HepG2 (cell line): ENCODE results near the gene LEUTX. TPM values are rescaled to one million over a fixed set of nuclear protein-coding genes. Genes with fewer than 3 reads are reported as not detected.

Source experiments
- ATAC-seq: fragments of 200-7000 bp; cut with Tn5 transposase; 3 replicates; pipeline ENCODE4 v1.9.1; 2020; ENCODE audit warnings: mild to moderate bottlenecking, moderate library complexity
- BruUV-seq: library from RNA; stranded (reverse); fragments of 400-500 nt; replicated peaks from 2 replicates; lab custom pipeline; 2021; lab: Mats Ljungman, UMichigan
- CTCF ChIA-PET: fragments of 300-600 bp; formaldehyde crosslinking; extraction: SDS; loops from one replicate; lab custom pipeline; 2021; ENCODE audit warnings: low total read pairs, inconsistent platforms, low intra/inter-chr PET ratio; lab: Yijun Ruan, JAX
- POLR2A ChIA-PET: fragments of 350-600 bp; sonication (Branson Sonifier 250); formaldehyde crosslinking; loops from one replicate; lab custom pipeline; 2020; ENCODE audit warnings: antibody characterized with exemption, inconsistent platforms; lab: Yijun Ruan, JAX
- DNase-seq: peaks from one replicate; pipeline ENCODE4 v3.0.0-alpha.2; 2015; ENCODE audit warnings: low spot score
- FAIRE-seq: peaks from 3 replicates; lab custom pipeline; 2011; peaks lifted over from hg19 to GRCh38; lab: Jason Lieb, UNC
- H2AFZ ChIP-seq: one replicate; pipeline ENCODE4 v1.6.1; 2011; ENCODE audit warnings: low read length, inconsistent platforms
- H3K27ac ChIP-seq: fragments of 300-600 bp; 3 replicates; pipeline ENCODE4 v1.8.0; 2011; ENCODE audit warnings: mixed run types, mild to moderate bottlenecking, mixed read lengths, low read length, inconsistent platforms; ENCODE audit not compliant: insufficient read depth; ENCODE audit errors: extremely low read length
- H3K27me3 ChIP-seq, 2 experiments: fragments of 200-600 bp in 1 of 2; 2 replicates in 1 of 2; 3 replicates in 1 of 2; pipeline versions ENCODE4 v1.6.0 to v1.8.0; 2011; ENCODE audit warnings: low read length in 2 of 2, mild to moderate bottlenecking in 2 of 2, moderate library complexity in 2 of 2, inconsistent platforms in 1 of 2; ENCODE audit not compliant: insufficient read depth in 2 of 2, control insufficient read depth in 1 of 2
- H3K36me3 ChIP-seq, 2 experiments: fragments of 200-600 bp in 1 of 2; replicated peaks in 1 of 2; 2 replicates in 1 of 2; 3 replicates in 1 of 2; pipeline versions ENCODE4 v1.5.1 to v1.8.0; 2011; ENCODE audit warnings: low read length in 2 of 2, inconsistent platforms in 1 of 2; ENCODE audit not compliant: insufficient read depth in 2 of 2, control insufficient read depth in 1 of 2
- H3K4me1 ChIP-seq: 2 replicates; pipeline ENCODE4 v1.5.1; 2012; ENCODE audit warnings: low read length, inconsistent platforms; ENCODE audit not compliant: insufficient read depth
- H3K4me2 ChIP-seq: 2 replicates; pipeline ENCODE4 v1.6.0; 2011; ENCODE audit warnings: low read depth, low read length, inconsistent platforms
- H3K4me3 ChIP-seq, 3 experiments: fragments of 200-600 bp in 1 of 3; sonication (generic), shearing (Covaris generic) in 1 of 3; replicated peaks in 1 of 3; 2 replicates each; pipeline ENCODE4 v1.5.1; 2011 to 2016; ENCODE audit warnings: low read length in 3 of 3, inconsistent platforms in 2 of 3, low read depth in 2 of 3, mild to moderate bottlenecking in 2 of 3, control low read depth in 1 of 3, mixed read lengths in 1 of 3; ENCODE audit not compliant: insufficient read depth in 1 of 3
- H3K79me2 ChIP-seq: one replicate; pipeline ENCODE4 v1.6.1; 2011; ENCODE audit warnings: low read length, inconsistent platforms; ENCODE audit not compliant: insufficient read depth
- H3K9ac ChIP-seq: 2 replicates; pipeline ENCODE4 v1.6.0; 2011; ENCODE audit warnings: mild to moderate bottlenecking, low read depth, low read length, inconsistent platforms; ENCODE audit not compliant: insufficient read depth
- H3K9me3 ChIP-seq: 2 replicates; pipeline ENCODE4 v1.5.1; 2012; ENCODE audit warnings: mild to moderate bottlenecking, low read length
- H4K20me1 ChIP-seq: 2 replicates; pipeline ENCODE4 v1.6.0; 2011; ENCODE audit warnings: inconsistent platforms, mild to moderate bottlenecking, low read length, moderate library complexity; ENCODE audit not compliant: insufficient read depth
- BCLAF1 ChIP-seq: fragments of 450-650 bp; IDR thresholded peaks from 2 replicates; pipeline ENCODE4 v1.6.1; 2017; ENCODE audit warnings: mild to moderate bottlenecking
- FOXP1 ChIP-seq, 2 experiments: fragments of 450-650 bp in 1 of 2; IDR thresholded peaks; 2 replicates each; pipeline ENCODE4 v1.6.1; 2017 to 2018; ENCODE audit warnings: antibody characterized with exemption in 1 of 2
- HNF1A ChIP-seq, 2 experiments: sonication (generic) in 1 of 2; formaldehyde crosslinking in 1 of 2; IDR thresholded peaks; 2 replicates each; pipeline versions ENCODE4 v1.4.0 to v1.6.1; 2016 to 2020; ENCODE audit warnings: borderline replicate concordance in 1 of 2, low read depth in 1 of 2, mild to moderate bottlenecking in 1 of 2, missing genetic modification reagents in 1 of 2
- KDM1A ChIP-seq: IDR thresholded peaks from 2 replicates; pipeline ENCODE4 v1.6.1; 2016; ENCODE audit warnings: missing compliant biosample characterization
- KLF9 ChIP-seq: IDR thresholded peaks from 2 replicates; pipeline ENCODE4 v1.6.1; 2016; ENCODE audit warnings: low read depth
- SPEN ChIP-seq: sonication (generic); formaldehyde crosslinking; IDR thresholded peaks from 2 replicates; pipeline ENCODE4 v1.5.1; 2020; ENCODE audit warnings: low read depth, mild to moderate bottlenecking, missing genetic modification reagents
- TCF7L2 ChIP-seq: IDR thresholded peaks from 2 replicates; pipeline ENCODE4 v1.6.1; 2011; ENCODE audit warnings: mild to moderate bottlenecking, low read depth, low read length, moderate library complexity
- TP53 ChIP-seq: sonication (generic); formaldehyde crosslinking; conservative IDR thresholded peaks from 2 replicates; pipeline ENCODE4 v1.4.0; 2020; ENCODE audit warnings: missing genetic modification reagents
- ZNF883 ChIP-seq: sonication (generic); formaldehyde crosslinking; IDR thresholded peaks from 2 replicates; pipeline ENCODE4 v1.5.1; 2020; ENCODE audit warnings: mild to moderate bottlenecking, missing genetic modification reagents; ENCODE audit errors: not compliant biosample characterization
- ZZZ3 ChIP-seq: sonication (generic); formaldehyde crosslinking; IDR thresholded peaks from 2 replicates; pipeline ENCODE4 v1.4.0; 2020; ENCODE audit warnings: missing genetic modification reagents, mild to moderate bottlenecking, borderline replicate concordance
- WGBS: methylation state at CpG from one replicate; pipeline ENCODE4 v1.1.6; 2017; ENCODE audit warnings: low lambda C conversion rate; 5-methylcytosine and 5-hydroxymethylcytosine counted together
- in situ Hi-C: cut with HindIII; loops from 2 replicates; pipeline ENCODE4 v1.10.0; 2017; ENCODE audit warnings: low pct_unique_long_range_greater_than_20kb; ENCODE audit not compliant: extremely low pct_ligation_motif_present
- intact Hi-C: fragments of 100-400 bp; cut with micrococcal nuclease; formaldehyde crosslinking; loops from one replicate; pipeline ENCODE4 v1.10.0; 2022; ENCODE audit not compliant: unreplicated experiment
- polyA plus RNA-seq, 8 experiments: library from polyadenylated mRNA; depleted of rRNA in 3 of 8; stranded (reverse) in 7 of 8; unstranded in 1 of 8; fragments of >200 nt; fragmentation: Illumina TruSeq in 4 of 8; extraction: Trizol in 4 of 8; gene quantifications; 2 replicates each; pipeline versions ENCODE4 v1.2.1 to v1.2.3, GENCODE V29; 2011 to 2016; ENCODE audit warnings: low read depth in 4 of 8, missing spikeins in 1 of 8, mixed read lengths in 1 of 8; ENCODE audit not compliant: insufficient read depth in 1 of 8
- total RNA-seq, 5 experiments: library from RNA; depleted of rRNA; stranded (reverse); fragments of >200 nt; fragmentation: Illumina TruSeq; extraction: Trizol; gene quantifications; 2 replicates each; pipeline ENCODE4 v1.2.3, GENCODE V29; 2016; ENCODE audit warnings: low read depth in 1 of 5
- TF ChIP-seq, protein P1 (sequence below): IDR thresholded peaks from 2 replicates; pipeline ENCODE4 v1.6.1; 2016; ENCODE audit warnings: low read depth, missing genetic modification reagents, missing compliant biosample characterization

The LEUTX gene
- total and polyA plus RNA-seq, 2 of the 13 experiments (the other 11 are each of a cell fraction or from before 2014, with no cell fraction given) = not detected

- TF ChIP-seq HNF1A (IDR thresholded peaks at IDR 0.05; ENCODE audit: low read depth) (no peak), HNF1A (CRISPR knock-in tag; IDR thresholded peaks at IDR 0.05; ENCODE audit: borderline replicate concordance) (no peak), ZNF883 (CRISPR knock-in tag) (no peak), KDM1A (CRISPR knock-in tag) (no peak)
Observed at GRCh38 chr19:39736088-39736487, 42.6 kb upstream of the LEUTX start (continued).

GRCh38 chr19:39737351-39737750 is 41.3 kb upstream of the LEUTX start:
- ChIA-PET POLR2A (no interaction called here), CTCF (no interaction called here)
- BruUV-seq = no TSS peak
- in situ Hi-C loops (no loop called here), intact Hi-C loops (no loop called here)
- FAIRE-seq (no peak), DNase-seq (no peak), ATAC-seq (no peak)
- Histone ChIP-seq H3K4me1 (no peaks in the 10 kb centered on the region), H3K27ac (no peak overlapping the region), H3K27me3 (peaks cover 3 to 13% of the 10 kb centered on the region in 2 experiments; a peak in 1 of 5 replicates), H3K36me3 (no peaks in the 10 kb centered on the region), H4K20me1 (no peaks in the 10 kb centered on the region), H3K79me2 (no peaks in the 10 kb centered on the region), H2AFZ (no peak overlapping the region), H3K9ac (no peak overlapping the region), H3K9me3 (no peaks in the 10 kb centered on the region), H3K4me3 (no peak overlapping the region), H3K4me2 (no peak overlapping the region)
- 22% methylated on average over 3 of the region's 3 CpGs for WGBS
- TF ChIP-seq TCF7L2 (no peak), BCLAF1 (no peak), KLF9 (CRISPR knock-in tag) (no peak), TP53 (CRISPR knock-in tag) (no peak), SPEN (CRISPR knock-in tag) (no peak), FOXP1 (IDR thresholded peaks at IDR 0.05) (no peak), FOXP1 (CRISPR knock-in tag; IDR thresholded peaks at IDR 0.05) (no peak), ZZZ3 (CRISPR knock-in tag) (no peak)
- TF ChIP-seq, protein P1, sequence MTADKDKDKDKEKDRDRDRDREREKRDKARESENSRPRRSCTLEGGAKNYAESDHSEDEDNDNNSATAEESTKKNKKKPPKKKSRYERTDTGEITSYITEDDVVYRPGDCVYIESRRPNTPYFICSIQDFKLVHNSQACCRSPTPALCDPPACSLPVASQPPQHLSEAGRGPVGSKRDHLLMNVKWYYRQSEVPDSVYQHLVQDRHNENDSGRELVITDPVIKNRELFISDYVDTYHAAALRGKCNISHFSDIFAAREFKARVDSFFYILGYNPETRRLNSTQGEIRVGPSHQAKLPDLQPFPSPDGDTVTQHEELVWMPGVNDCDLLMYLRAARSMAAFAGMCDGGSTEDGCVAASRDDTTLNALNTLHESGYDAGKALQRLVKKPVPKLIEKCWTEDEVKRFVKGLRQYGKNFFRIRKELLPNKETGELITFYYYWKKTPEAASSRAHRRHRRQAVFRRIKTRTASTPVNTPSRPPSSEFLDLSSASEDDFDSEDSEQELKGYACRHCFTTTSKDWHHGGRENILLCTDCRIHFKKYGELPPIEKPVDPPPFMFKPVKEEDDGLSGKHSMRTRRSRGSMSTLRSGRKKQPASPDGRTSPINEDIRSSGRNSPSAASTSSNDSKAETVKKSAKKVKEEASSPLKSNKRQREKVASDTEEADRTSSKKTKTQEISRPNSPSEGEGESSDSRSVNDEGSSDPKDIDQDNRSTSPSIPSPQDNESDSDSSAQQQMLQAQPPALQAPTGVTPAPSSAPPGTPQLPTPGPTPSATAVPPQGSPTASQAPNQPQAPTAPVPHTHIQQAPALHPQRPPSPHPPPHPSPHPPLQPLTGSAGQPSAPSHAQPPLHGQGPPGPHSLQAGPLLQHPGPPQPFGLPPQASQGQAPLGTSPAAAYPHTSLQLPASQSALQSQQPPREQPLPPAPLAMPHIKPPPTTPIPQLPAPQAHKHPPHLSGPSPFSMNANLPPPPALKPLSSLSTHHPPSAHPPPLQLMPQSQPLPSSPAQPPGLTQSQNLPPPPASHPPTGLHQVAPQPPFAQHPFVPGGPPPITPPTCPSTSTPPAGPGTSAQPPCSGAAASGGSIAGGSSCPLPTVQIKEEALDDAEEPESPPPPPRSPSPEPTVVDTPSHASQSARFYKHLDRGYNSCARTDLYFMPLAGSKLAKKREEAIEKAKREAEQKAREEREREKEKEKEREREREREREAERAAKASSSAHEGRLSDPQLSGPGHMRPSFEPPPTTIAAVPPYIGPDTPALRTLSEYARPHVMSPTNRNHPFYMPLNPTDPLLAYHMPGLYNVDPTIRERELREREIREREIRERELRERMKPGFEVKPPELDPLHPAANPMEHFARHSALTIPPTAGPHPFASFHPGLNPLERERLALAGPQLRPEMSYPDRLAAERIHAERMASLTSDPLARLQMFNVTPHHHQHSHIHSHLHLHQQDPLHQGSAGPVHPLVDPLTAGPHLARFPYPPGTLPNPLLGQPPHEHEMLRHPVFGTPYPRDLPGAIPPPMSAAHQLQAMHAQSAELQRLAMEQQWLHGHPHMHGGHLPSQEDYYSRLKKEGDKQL = no peak
